Measurements from ENCODE around the gene VRK1.
A peak's percentile ranks its signal among the peaks of the same experiment; 100 is the strongest.

VRK1 gene

GRCh38 chr14:96811265-96811664 lies 14.1 kb downstream of the VRK1 start:
- peak; percentile 83 for ATAC-seq
- TF ChIP-seq ZFP30 (CRISPR knock-in tag; IDR thresholded peaks at IDR 0.05) (no peak), CSDC2 (CRISPR knock-in tag; IDR thresholded peaks at IDR 0.05) (no peak), ZC3H10 (CRISPR knock-in tag; IDR thresholded peaks at IDR 0.05) (no peak), ARNTL (CRISPR knock-in tag; IDR thresholded peaks at IDR 0.05; ENCODE audit: borderline replicate concordance, low read depth) (no peak), ISL1 (CRISPR knock-in tag; IDR thresholded peaks at IDR 0.05) (no peak), ESRRG (CRISPR knock-in tag; IDR thresholded peaks at IDR 0.05) (no peak)
- TF ChIP-seq, protein P1, sequence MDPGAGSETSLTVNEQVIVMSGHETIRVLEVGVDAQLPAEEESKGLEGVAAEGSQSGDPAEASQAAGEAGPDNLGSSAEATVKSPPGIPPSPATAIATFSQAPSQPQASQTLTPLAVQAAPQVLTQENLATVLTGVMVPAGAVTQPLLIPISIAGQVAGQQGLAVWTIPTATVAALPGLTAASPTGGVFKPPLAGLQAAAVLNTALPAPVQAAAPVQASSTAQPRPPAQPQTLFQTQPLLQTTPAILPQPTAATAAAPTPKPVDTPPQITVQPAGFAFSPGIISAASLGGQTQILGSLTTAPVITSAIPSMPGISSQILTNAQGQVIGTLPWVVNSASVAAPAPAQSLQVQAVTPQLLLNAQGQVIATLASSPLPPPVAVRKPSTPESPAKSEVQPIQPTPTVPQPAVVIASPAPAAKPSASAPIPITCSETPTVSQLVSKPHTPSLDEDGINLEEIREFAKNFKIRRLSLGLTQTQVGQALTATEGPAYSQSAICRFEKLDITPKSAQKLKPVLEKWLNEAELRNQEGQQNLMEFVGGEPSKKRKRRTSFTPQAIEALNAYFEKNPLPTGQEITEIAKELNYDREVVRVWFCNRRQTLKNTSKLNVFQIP (CRISPR knock-in tag; IDR thresholded peaks at IDR 0.05; ENCODE audit: borderline replicate concordance, low read depth) = no peak
- TF ChIP-seq, protein P2, sequence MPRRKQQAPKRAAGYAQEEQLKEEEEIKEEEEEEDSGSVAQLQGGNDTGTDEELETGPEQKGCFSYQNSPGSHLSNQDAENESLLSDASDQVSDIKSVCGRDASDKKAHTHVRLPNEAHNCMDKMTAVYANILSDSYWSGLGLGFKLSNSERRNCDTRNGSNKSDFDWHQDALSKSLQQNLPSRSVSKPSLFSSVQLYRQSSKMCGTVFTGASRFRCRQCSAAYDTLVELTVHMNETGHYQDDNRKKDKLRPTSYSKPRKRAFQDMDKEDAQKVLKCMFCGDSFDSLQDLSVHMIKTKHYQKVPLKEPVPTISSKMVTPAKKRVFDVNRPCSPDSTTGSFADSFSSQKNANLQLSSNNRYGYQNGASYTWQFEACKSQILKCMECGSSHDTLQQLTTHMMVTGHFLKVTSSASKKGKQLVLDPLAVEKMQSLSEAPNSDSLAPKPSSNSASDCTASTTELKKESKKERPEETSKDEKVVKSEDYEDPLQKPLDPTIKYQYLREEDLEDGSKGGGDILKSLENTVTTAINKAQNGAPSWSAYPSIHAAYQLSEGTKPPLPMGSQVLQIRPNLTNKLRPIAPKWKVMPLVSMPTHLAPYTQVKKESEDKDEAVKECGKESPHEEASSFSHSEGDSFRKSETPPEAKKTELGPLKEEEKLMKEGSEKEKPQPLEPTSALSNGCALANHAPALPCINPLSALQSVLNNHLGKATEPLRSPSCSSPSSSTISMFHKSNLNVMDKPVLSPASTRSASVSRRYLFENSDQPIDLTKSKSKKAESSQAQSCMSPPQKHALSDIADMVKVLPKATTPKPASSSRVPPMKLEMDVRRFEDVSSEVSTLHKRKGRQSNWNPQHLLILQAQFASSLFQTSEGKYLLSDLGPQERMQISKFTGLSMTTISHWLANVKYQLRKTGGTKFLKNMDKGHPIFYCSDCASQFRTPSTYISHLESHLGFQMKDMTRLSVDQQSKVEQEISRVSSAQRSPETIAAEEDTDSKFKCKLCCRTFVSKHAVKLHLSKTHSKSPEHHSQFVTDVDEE (CRISPR knock-in tag; IDR thresholded peaks at IDR 0.05) = no peak

GRCh38 chr14:96811985-96812667 lies 14.9 kb downstream of the VRK1 start:
- no peak for ATAC-seq
- TF ChIP-seq, protein P1 (CRISPR knock-in tag; IDR thresholded peaks at IDR 0.05; ENCODE audit: borderline replicate concordance, low read depth) = no peak
- TF ChIP-seq TCF4 (CRISPR knock-in tag; IDR thresholded peaks at IDR 0.05; ENCODE audit: borderline replicate concordance) (no peak), GLIS3 (CRISPR knock-in tag; IDR thresholded peaks at IDR 0.05) (no peak), ISL1 (CRISPR knock-in tag; IDR thresholded peaks at IDR 0.05) (no peak), ESRRG (CRISPR knock-in tag; IDR thresholded peaks at IDR 0.05) (no peak), ARNTL (CRISPR knock-in tag; IDR thresholded peaks at IDR 0.05; ENCODE audit: borderline replicate concordance, low read depth) (no peak), PATZ1 (CRISPR knock-in tag; IDR thresholded peaks at IDR 0.05; ENCODE audit: borderline replicate concordance) (no peak), TOX (CRISPR knock-in tag; IDR thresholded peaks at IDR 0.05; ENCODE audit: borderline replicate concordance) (no peak), ZFP3 (CRISPR knock-in tag; IDR thresholded peaks at IDR 0.05) (no peak)
- TF ChIP-seq, protein P3, sequence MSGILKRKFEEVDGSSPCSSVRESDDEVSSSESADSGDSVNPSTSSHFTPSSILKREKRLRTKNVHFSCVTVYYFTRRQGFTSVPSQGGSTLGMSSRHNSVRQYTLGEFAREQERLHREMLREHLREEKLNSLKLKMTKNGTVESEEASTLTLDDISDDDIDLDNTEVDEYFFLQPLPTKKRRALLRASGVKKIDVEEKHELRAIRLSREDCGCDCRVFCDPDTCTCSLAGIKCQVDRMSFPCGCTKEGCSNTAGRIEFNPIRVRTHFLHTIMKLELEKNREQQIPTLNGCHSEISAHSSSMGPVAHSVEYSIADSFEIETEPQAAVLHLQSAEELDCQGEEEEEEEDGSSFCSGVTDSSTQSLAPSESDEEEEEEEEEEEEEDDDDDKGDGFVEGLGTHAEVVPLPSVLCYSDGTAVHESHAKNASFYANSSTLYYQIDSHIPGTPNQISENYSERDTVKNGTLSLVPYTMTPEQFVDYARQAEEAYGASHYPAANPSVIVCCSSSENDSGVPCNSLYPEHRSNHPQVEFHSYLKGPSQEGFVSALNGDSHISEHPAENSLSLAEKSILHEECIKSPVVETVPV (CRISPR knock-in tag; IDR thresholded peaks at IDR 0.05) = no peak

GRCh38 chr14:96816281-96816680 lies 19.1 kb downstream of the VRK1 start:
- no peak for ATAC-seq
- no peak for TF ChIP-seq ZNF565 (CRISPR knock-in tag; conservative IDR thresholded peaks at IDR 0.05; ENCODE audit: low read depth)
- TF ChIP-seq RARB (CRISPR knock-in tag; IDR thresholded peaks at IDR 0.05) = no peak
- no peak for TF ChIP-seq GLIS3 (CRISPR knock-in tag; IDR thresholded peaks at IDR 0.05)

All from SK-N-SH treated with all-trans-retinoic acid at 6 μM for 48 hours (cell line).